Measurements from ENCODE around the gene BANP.
"Not testable (repeated sequence)": the region's sequence is repeated elsewhere in the genome, so short reads cannot be mapped to it uniquely, and the experiment has no call there.

Gene BANP

GRCh38 chr16:87950765-87951551 is at the start of gene BANP:
TSS of gene BANP (plus strand) at chr16:87951434. CDS start at chr16:87975116, 23,682 bp downstream.
- DNase-seq (ENCODE audit: low read depth in 2 of 2), result peak; percentile 95 to 99

GRCh38 chr16:87904963-87905362 is 46.3 kb upstream of the BANP start:
- DNase-seq (ENCODE audit: low read depth in 2 of 2), result not testable (repeated sequence)

GRCh38 chr16:87905521-87905920 is 45.7 kb upstream of the BANP start:
- DNase-seq (ENCODE audit: low read depth in 2 of 2), result not testable (repeated sequence)

- not testable (repeated sequence) for DNase-seq (ENCODE audit: low read depth in 2 of 2)
Observed at GRCh38 chr16:87908101-87908500, 43.1 kb upstream of the BANP start.

GRCh38 chr16:87909203-87909935 is 41.9 kb upstream of the BANP start:
- peak; percentile 80 to 84 for DNase-seq (ENCODE audit: low read depth in 2 of 2)

GRCh38 chr16:87911106-87911763 is 40.0 kb upstream of the BANP start:
- DNase-seq (ENCODE audit: low read depth in 2 of 2), result not testable (repeated sequence)

- not testable (repeated sequence) for DNase-seq (ENCODE audit: low read depth in 2 of 2)
Observed at GRCh38 chr16:87912691-87913090, 38.5 kb upstream of the BANP start.

GRCh38 chr16:87914021-87914725 is 37.1 kb upstream of the BANP start:
- not testable (repeated sequence) for DNase-seq (ENCODE audit: low read depth in 2 of 2)

GRCh38 chr16:87914812-87915211 is 36.4 kb upstream of the BANP start:
- no peak for DNase-seq (ENCODE audit: low read depth in 2 of 2)

- DNase-seq (ENCODE audit: low read depth in 2 of 2), result no peak
Observed at GRCh38 chr16:87917503-87917902, 33.7 kb upstream of the BANP start.

- no peak for DNase-seq (ENCODE audit: low read depth in 2 of 2)
Observed at GRCh38 chr16:87918338-87918737, 32.9 kb upstream of the BANP start.

GRCh38 chr16:87918866-87919680 is 32.2 kb upstream of the BANP start:
- no peak for DNase-seq (ENCODE audit: low read depth in 2 of 2)

- DNase-seq (ENCODE audit: low read depth in 2 of 2), result no peak
Observed at GRCh38 chr16:87919681-87919994, 31.6 kb upstream of the BANP start.

- no peak for DNase-seq (ENCODE audit: low read depth in 2 of 2)
Observed at GRCh38 chr16:87921236-87921773, 29.9 kb upstream of the BANP start.

GRCh38 chr16:87922250-87922871 is 28.9 kb upstream of the BANP start:
- no peak for DNase-seq (ENCODE audit: low read depth in 2 of 2)

- DNase-seq (ENCODE audit: low read depth in 2 of 2), result no peak
Observed at GRCh38 chr16:87924041-87924810, 27.0 kb upstream of the BANP start.

- DNase-seq (ENCODE audit: low read depth in 2 of 2), result no peak
Observed at GRCh38 chr16:87924811-87925670, 26.2 kb upstream of the BANP start.

All from stimulated activated CD4-positive, alpha-beta T cell treated with anti-CD3 and anti-CD28 coated beads, Interleukin-15, amount 100 ng/mL, for 48 hours (primary cell).